ENCODE data around the gene IFT52.

IFT52 gene

DNA sequence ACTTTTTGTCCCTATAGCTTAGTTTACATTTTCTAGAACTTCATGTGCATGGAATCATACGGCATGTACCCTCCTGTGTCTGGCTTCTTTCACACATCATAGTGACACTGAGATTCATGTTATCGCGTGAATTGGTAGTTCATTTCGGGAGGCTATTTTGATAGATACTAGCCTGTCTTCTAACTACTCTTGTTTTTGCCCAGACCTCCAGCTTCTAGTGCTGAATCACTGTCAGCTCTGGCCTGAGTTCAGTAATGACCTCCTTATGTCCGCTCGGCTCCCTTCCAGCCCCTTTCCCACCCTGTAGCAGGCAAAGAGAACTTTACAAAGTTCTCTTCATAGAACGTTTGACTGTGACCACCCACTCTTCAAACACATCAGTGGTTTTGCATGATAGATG lies 90.2 kb downstream of the IFT52 start:
- Histone ChIP-seq H3K4me1 (no peaks in the 10 kb centered on the region), H3K4me3 (no peak overlapping the region), H3K27me3 (no peaks in the 10 kb centered on the region), H3K36me3 (no peaks in the 10 kb centered on the region), H3K9me3 (no peaks in the 10 kb centered on the region), H3K27ac (no peak overlapping the region)
- no peak for DNase-seq
- TF ChIP-seq, protein P1, sequence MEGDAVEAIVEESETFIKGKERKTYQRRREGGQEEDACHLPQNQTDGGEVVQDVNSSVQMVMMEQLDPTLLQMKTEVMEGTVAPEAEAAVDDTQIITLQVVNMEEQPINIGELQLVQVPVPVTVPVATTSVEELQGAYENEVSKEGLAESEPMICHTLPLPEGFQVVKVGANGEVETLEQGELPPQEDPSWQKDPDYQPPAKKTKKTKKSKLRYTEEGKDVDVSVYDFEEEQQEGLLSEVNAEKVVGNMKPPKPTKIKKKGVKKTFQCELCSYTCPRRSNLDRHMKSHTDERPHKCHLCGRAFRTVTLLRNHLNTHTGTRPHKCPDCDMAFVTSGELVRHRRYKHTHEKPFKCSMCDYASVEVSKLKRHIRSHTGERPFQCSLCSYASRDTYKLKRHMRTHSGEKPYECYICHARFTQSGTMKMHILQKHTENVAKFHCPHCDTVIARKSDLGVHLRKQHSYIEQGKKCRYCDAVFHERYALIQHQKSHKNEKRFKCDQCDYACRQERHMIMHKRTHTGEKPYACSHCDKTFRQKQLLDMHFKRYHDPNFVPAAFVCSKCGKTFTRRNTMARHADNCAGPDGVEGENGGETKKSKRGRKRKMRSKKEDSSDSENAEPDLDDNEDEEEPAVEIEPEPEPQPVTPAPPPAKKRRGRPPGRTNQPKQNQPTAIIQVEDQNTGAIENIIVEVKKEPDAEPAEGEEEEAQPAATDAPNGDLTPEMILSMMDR (IDR thresholded peaks at IDR 0.05): no peak
- intact Hi-C loops (cut with DNase I; ENCODE audit: low total_unique reads): no loop called here

DNA sequence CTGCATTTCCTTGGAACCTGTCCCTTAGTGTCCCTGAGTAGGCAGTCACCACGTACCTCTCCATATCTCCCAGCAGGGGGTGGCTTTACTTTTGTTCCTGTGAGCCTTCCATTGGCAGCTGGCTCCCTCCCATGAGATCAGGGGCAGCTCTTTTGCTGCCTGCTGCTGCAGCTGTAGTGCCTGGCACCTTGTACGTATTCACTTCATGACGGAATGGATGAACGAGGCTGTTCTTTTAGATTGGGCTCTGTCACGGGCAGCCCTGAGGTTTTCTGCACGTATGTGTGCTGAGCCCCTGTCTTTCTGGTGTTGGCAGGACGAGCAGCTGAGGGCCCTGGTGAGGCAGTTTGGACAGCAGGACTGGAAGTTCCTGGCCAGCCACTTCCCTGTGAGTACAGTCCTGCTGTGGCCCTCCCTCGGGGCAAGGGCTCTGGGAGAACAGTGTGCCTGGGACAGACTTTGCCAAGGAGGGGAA lies 90.8 kb downstream of the IFT52 start:
- no peak overlapping the region for H3K27ac ChIP-seq
- TF ChIP-seq, protein P1 (IDR thresholded peaks at IDR 0.05): no peak

DNA sequence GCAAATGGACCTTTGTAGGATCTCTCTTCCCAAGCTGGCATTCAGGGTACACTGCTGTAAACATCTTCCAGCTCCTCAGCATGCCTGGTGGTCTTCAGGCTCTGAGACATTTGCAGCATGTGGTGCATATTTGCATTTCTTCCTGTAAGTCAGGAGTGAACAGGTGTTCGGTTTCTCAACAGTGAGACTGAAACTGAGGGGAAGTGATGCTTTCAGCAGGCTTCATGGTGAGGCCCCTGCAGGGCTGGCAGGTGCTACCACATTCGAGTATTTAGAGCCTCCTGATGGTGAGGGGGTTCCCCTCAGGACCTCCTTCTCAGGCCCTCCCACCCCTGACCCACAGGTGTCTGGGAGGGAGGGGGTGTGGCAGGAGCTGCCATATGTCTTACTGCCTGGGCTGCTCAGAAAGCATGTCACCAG lies 91.3 kb downstream of the IFT52 start:
- DNase-seq: no peak
- Histone ChIP-seq H3K27ac (no peak overlapping the region), H3K36me3 (no peaks in the 10 kb centered on the region), H3K4me1 (no peaks in the 10 kb centered on the region), H3K27me3 (no peaks in the 10 kb centered on the region), H3K9me3 (no peaks in the 10 kb centered on the region), H3K4me3 (no peak overlapping the region)
- intact Hi-C loops (cut with DNase I; ENCODE audit: low total_unique reads): no loop called here
- TF ChIP-seq, protein P1 (IDR thresholded peaks at IDR 0.05): no peak

More for the DNA sequence above, 90.8 kb downstream of the IFT52 start:
- Histone ChIP-seq H3K36me3 (no peaks in the 10 kb centered on the region), H3K4me3 (no peak overlapping the region), H3K9me3 (no peaks in the 10 kb centered on the region), H3K27me3 (no peaks in the 10 kb centered on the region), H3K4me1 (no peaks in the 10 kb centered on the region)
- intact Hi-C loops (cut with DNase I; ENCODE audit: low total_unique reads): no loop called here
- no peak for DNase-seq

DNA sequence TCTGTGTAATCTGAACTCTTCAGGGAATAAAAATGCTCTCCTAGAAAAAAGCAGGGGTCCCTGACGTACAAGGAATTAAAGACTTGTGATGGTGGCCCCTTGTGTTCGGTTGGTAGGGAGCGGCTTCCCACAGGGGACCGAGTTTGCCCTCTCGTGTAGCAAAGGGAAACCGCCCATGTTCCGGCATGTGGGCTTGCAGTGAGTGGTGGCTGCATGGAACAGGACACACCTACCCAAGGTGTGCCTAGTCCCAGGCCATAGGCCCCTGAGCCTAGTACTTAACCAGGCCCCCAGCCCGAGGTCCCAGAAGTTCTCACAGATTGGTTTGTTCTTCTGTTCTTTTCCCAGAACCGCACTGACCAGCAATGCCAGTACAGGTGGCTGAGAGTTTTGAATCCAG lies 91.7 kb downstream of the IFT52 start:
- Histone ChIP-seq H3K4me3 (no peak overlapping the region), H3K27ac (no peak overlapping the region), H3K9me3 (no peaks in the 10 kb centered on the region), H3K27me3 (no peaks in the 10 kb centered on the region), H3K36me3 (no peaks in the 10 kb centered on the region), H3K4me1 (no peaks in the 10 kb centered on the region)
- TF ChIP-seq, protein P1 (IDR thresholded peaks at IDR 0.05): no peak
- DNase-seq: no peak
- intact Hi-C loops (cut with DNase I; ENCODE audit: low total_unique reads): no loop called here

DNA sequence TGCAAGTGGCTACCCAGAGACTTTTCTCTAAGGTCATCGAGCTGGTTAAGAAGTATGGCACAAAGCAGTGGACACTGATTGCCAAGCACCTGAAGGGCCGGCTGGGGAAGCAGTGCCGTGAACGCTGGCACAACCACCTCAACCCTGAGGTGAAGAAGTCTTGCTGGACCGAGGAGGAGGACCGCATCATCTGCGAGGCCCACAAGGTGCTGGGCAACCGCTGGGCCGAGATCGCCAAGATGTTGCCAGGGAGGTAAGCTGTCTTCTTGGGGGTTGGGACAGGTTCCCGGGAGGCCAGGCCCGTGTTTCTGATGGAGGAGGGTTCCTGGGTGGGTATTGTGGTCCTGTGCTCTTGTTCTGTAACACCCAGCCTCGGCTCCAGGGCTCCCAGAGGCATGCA lies 96.1 kb downstream of the IFT52 start:
- intact Hi-C loops (cut with DNase I; ENCODE audit: low total_unique reads): no loop called here
- H3K4me3 ChIP-seq: no peak overlapping the region

More for the DNA sequence above, 96.1 kb downstream of the IFT52 start:
- DNase-seq: no peak
- Histone ChIP-seq H3K27ac (no peak overlapping the region), H3K4me1 (no peaks in the 10 kb centered on the region), H3K36me3 (no peaks in the 10 kb centered on the region), H3K9me3 (no peaks in the 10 kb centered on the region), H3K27me3 (no peaks in the 10 kb centered on the region)
- TF ChIP-seq, protein P1 (IDR thresholded peaks at IDR 0.05): no peak
